Body of pancreas (tissue), 4 donors: ENCODE results near the gene PGAM1. TPM values are rescaled to one million over a fixed set of nuclear protein-coding genes. Genes with fewer than 3 reads are reported as not detected.
A peak's percentile ranks its signal among the peaks of the same experiment; 100 is the strongest.

Source experiments
- ATAC-seq: fragments of 150-250 bp; one replicate; pipeline ENCODE4 v1.9.1; 2016
- DNase-seq, 4 donors: peaks; one replicate each; pipeline ENCODE4 v3.0.0-alpha.2; 2019
- H3K27ac ChIP-seq, 4 donors: fragments of 200-600 bp; sonication (generic); 1 replicate in 3 of 4; 2 replicates in 1 of 4; pipeline versions ENCODE4 v1.5.1 to v1.6.1; 2016 to 2019; ENCODE audit warnings: mild to moderate bottlenecking in 1 of 4, mixed read lengths in 1 of 4, moderate library complexity in 1 of 4
- H3K27me3 ChIP-seq, 2 donors: fragments of 200-600 bp; sonication (generic); one replicate each; pipeline ENCODE4 v1.6.0; 2016; ENCODE audit warnings: mild to moderate bottlenecking in 1 of 2
- H3K36me3 ChIP-seq, 2 donors: fragments of 200-600 bp; sonication (generic); replicated peaks in 1 of 2; 2 replicates each; pipeline ENCODE4 v1.5.1; 2016; ENCODE audit warnings: low read depth in 2 of 2; ENCODE audit not compliant: insufficient read depth in 1 of 2
- H3K4me1 ChIP-seq: fragments of 200-600 bp; sonication (generic); one replicate; pipeline ENCODE4 v1.6.0; 2016
- H3K4me3 ChIP-seq, 2 donors: fragments of 200-600 bp; sonication (generic); 1 replicate in 1 of 2; 2 replicates in 1 of 2; pipeline ENCODE4 v1.5.1; 2016 to 2019
- H3K9me3 ChIP-seq, 3 donors: fragments of 200-600 bp; sonication (generic); 1 replicate in 2 of 3; 2 replicates in 1 of 3; pipeline ENCODE4 v1.5.1; 2016
- CTCF ChIP-seq, 7 experiments: fragments of 450-650 bp in 4 of 7; fragments of 200-600 bp in 3 of 7; sonication (generic) in 3 of 7; IDR thresholded peaks; one replicate each; pipeline ENCODE4 v1.5.1; 2016 to 2019; ENCODE audit warnings: antibody characterized with exemption in 7 of 7
- POLR2A ChIP-seq, 3 donors: fragments of 450-650 bp; IDR thresholded peaks; one replicate each; pipeline ENCODE4 v1.6.1; 2016; ENCODE audit warnings: antibody characterized with exemption in 3 of 3, mild to moderate bottlenecking in 2 of 3
- whole genome bisulfite sequencing, 2 donors: methylation state at CpG; one replicate each; pipeline ENCODE4 v1.1.5; 2017; 5-methylcytosine and 5-hydroxymethylcytosine counted together
- intact Hi-C: fragments of 100-400 bp; cut with DNase I; formaldehyde crosslinking; loops from one replicate; pipeline ENCODE4 v1.15.1; 2023
- total RNA-seq, 2 donors: library from RNA; depleted of rRNA; stranded (reverse); fragments of >200 nt; gene quantifications; one replicate each; pipeline ENCODE4 v1.1.0, GENCODE V29; 2016

The PGAM1 gene
- total RNA-seq, 2 donors from 2014 or later: 52.7 to 66.7 TPM

- Histone ChIP-seq H3K36me3 (peaks cover 11 to 15% of the 10 kb centered on the region in 2 donors), H3K9me3 (no peaks in the 10 kb centered on the region), H3K4me1 (peaks cover 18% of the 10 kb centered on the region), H3K27me3 (no peaks in the 10 kb centered on the region), H3K4me3 (no peak overlapping the region), H3K27ac (no peak overlapping the region)
- TF ChIP-seq CTCF (IDR thresholded peaks at IDR 0.05): no peak
- no peak for TF ChIP-seq POLR2A (IDR thresholded peaks at IDR 0.05)
- intact Hi-C loops: no loop called here
- ATAC-seq (no peak), DNase-seq (no peak)
- 87% methylated on average over 1 of the region's 1 CpG for WGBS, 2 donors
Measured at GRCh38 chr10:97442277-97442676, 16.3 kb downstream of the PGAM1 start.

GRCh38 chr10:97444212-97444611 lies 18.2 kb downstream of the PGAM1 start:
- no peak for DNase-seq
- WGBS, 2 donors: 73 to 86% methylated on average over 1 of the region's 1 CpG
- Histone ChIP-seq H3K4me3 (no peak overlapping the region), H3K36me3 (peaks cover 8 to 10% of the 10 kb centered on the region in 2 donors), H3K27me3 (no peaks in the 10 kb centered on the region), H3K4me1 (peaks cover 34% of the 10 kb centered on the region), H3K27ac (no peak overlapping the region), H3K9me3 (no peaks in the 10 kb centered on the region)
- TF ChIP-seq POLR2A (IDR thresholded peaks at IDR 0.05) (no peak), CTCF (IDR thresholded peaks at IDR 0.05) (no peak)
- no peak for ATAC-seq
- intact Hi-C loops: no loop called here

- ATAC-seq (no peak), DNase-seq (no peak)
- Histone ChIP-seq H3K27me3 (no peaks in the 10 kb centered on the region), H3K27ac (peak overlapping the region in 2 of 4 donors; percentile 63 to 75), H3K4me1 (peaks cover 34% of the 10 kb centered on the region), H3K9me3 (no peaks in the 10 kb centered on the region), H3K4me3 (peak overlapping the region; percentile 89 to 93), H3K36me3 (peaks cover 6 to 8% of the 10 kb centered on the region in 2 donors)
- intact Hi-C loops: loop anchor here (5.0 kb wide), 1 partner anchor 52 kb away; the partner anchor contains the start of genes MMS19 and UBTD1
- 0 to 1% methylated on average over 10 to 13 of the region's 13 CpGs for WGBS, 2 donors
- TF ChIP-seq POLR2A (IDR thresholded peaks at IDR 0.05): no peak
- TF ChIP-seq CTCF (IDR thresholded peaks at IDR 0.05): no peak
Measured at GRCh38 chr10:97445357-97445721, 19.3 kb downstream of the PGAM1 start.

DNA sequence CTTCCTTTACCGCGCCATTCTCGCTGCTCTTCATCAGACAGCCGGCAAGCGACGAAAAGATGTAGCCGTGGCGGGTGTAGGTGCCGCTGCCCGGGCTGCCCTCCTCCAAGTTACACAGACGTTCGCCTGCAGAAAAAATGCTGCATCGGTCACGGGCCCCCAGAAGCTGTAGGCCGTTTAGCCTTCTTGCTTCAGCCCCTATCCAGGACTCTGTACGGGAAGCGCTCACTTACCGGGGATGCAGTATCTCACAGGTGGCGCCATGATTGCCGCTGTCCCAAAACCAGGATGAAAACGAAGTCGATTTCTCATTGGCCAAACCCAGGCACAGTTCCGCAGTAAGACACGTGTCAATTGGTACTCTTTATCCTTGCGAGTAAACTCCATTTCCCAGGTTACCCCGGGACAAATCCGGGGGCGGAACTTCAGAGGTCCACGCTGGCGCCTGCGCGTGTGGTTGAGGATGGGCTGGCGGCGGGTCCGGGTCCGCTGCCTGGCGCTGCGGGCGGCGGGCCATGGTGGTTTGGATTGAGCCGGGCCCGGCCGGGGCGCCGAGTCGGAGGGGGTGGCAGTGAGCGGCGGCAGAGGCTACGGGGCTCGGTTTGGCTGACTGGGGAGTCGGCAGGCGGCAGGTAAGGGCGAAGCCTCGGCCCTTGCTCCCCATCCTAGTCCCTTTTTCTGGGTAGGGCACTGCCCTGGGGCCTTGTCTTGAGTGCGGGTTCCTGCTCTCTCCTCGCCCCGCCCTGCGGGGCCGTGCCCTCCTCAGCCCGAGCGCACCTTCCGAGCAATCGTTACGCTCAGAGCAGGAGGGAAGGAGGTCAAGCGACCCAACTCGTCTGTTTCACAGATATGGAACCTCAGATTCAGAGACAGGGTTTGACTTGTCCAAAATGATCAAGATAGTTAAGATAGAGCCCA lies 20.0 kb downstream of the PGAM1 start, which contains the start of the genes EXOSC1 and ZDHHC16:
EXOSC1 (minus strand) TSS at position 285 of the 918 bp plus-strand sequence; CDS start at position 264, 21 bp downstream.
ZDHHC16 (plus strand) TSS at position 454 of the 918 bp plus-strand sequence. CDS start 5,501 bp downstream, outside the sequence.
- H3K27ac ChIP-seq: peak within 1 kb of the TSS in 3 of 4 donors; percentile 45 to 75 (median 63)
- H3K9me3 ChIP-seq: no peaks in the 10 kb centered on the region
- intact Hi-C loops: loop anchor here (5.0 kb wide), 1 partner anchor 51 kb away; the partner anchor contains the start of genes MMS19 and UBTD1
- 0% methylated on average over 14 to 66 of the region's 66 CpGs for whole genome bisulfite sequencing, 2 donors
- no peaks in the 10 kb centered on the region for H3K27me3 ChIP-seq
- H3K4me1 ChIP-seq: peaks cover 34% of the 10 kb centered on the region
- H3K4me3 ChIP-seq: peak within 1 kb of the TSS; percentile 89 to 93
- TF ChIP-seq POLR2A (IDR thresholded peaks at IDR 0.05): peak in 2 of 3 donors; percentile 60 to 76
- TF ChIP-seq CTCF (IDR thresholded peaks at IDR 0.05): peak in 1 of 7 experiments; percentile 20
- peak; percentile 87 to 93 (median 90) for DNase-seq
- ATAC-seq: peak; percentile 99
- H3K36me3 ChIP-seq: peaks cover 2 to 4% of the 10 kb centered on the region in 2 donors
